ENCODE data around the gene ZSCAN1. TPM values are rescaled to one million over a fixed set of nuclear protein-coding genes. Genes with fewer than 3 reads are reported as not detected.
A peak's percentile ranks its signal among the peaks of the same experiment; 100 is the strongest.

Gene ZSCAN1, protein sequence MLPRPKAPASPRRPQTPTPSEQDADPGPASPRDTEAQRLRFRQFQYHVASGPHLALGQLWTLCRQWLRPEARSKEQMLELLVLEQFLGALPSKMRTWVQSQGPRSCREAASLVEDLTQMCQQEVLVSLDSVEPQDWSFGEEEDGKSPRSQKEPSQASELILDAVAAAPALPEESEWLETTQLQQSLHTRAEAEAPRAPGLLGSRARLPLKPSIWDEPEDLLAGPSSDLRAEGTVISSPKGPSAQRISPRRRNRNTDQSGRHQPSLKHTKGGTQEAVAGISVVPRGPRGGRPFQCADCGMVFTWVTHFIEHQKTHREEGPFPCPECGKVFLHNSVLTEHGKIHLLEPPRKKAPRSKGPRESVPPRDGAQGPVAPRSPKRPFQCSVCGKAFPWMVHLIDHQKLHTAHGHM
- total RNA-seq: 1 to 10 TPM in 1 of 4 donors, not detected in 3; 1.5 TPM

- H3K27ac ChIP-seq: peak within 1 kb of the TSS in 1 of 4 donors; percentile 67
- H3K27me3 ChIP-seq: peaks cover 0 to 20% of the 10 kb centered on the region in 2 donors
- WGBS, 2 donors: 2 to 6% methylated on average over 23 to 38 of the region's 101 CpGs
- peak within 1 kb of the TSS in 1 of 4 donors; percentile 51 for H3K4me3 ChIP-seq
- TF ChIP-seq EP300 (IDR thresholded peaks at IDR 0.05): no peak
- TF ChIP-seq POLR2A (IDR thresholded peaks at IDR 0.05): no peak
- TF ChIP-seq, protein P1, sequence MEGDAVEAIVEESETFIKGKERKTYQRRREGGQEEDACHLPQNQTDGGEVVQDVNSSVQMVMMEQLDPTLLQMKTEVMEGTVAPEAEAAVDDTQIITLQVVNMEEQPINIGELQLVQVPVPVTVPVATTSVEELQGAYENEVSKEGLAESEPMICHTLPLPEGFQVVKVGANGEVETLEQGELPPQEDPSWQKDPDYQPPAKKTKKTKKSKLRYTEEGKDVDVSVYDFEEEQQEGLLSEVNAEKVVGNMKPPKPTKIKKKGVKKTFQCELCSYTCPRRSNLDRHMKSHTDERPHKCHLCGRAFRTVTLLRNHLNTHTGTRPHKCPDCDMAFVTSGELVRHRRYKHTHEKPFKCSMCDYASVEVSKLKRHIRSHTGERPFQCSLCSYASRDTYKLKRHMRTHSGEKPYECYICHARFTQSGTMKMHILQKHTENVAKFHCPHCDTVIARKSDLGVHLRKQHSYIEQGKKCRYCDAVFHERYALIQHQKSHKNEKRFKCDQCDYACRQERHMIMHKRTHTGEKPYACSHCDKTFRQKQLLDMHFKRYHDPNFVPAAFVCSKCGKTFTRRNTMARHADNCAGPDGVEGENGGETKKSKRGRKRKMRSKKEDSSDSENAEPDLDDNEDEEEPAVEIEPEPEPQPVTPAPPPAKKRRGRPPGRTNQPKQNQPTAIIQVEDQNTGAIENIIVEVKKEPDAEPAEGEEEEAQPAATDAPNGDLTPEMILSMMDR (IDR thresholded peaks at IDR 0.05): no peak
- DNase-seq (ENCODE audit: low spot score in 2 of 2): peak; percentile 19 to 38
- peaks cover 0 to 91% (median 4%) of the 10 kb centered on the region in 4 donors for H3K9me3 ChIP-seq
- no peaks in the 10 kb centered on the region for H3K4me1 ChIP-seq
- H3K36me3 ChIP-seq: peaks cover 0 to 9% (median 0%) of the 10 kb centered on the region in 3 donors
Observed at GRCh38 chr19:58033741-58034476, at the start of gene ZSCAN1. Gene ZSCAN1, plus strand, starts transcription at chr19:58034025. Its CDS starts 3,812 bp downstream, at chr19:58037837.

- peaks cover 0 to 95% (median 46%) of the 10 kb centered on the region in 4 donors for H3K9me3 ChIP-seq
- peaks cover 11 to 98% (median 35%) of the 10 kb centered on the region in 3 donors for H3K36me3 ChIP-seq
- no peaks in the 10 kb centered on the region for H3K27me3 ChIP-seq
- H3K27ac ChIP-seq: no peak overlapping the region
- no peak overlapping the region for H3K4me3 ChIP-seq
- no peaks in the 10 kb centered on the region for H3K4me1 ChIP-seq
- no peak for DNase-seq (ENCODE audit: low spot score in 2 of 2)
- TF ChIP-seq EP300 (IDR thresholded peaks at IDR 0.05) (no peak), POLR2A (IDR thresholded peaks at IDR 0.05) (no peak)
- TF ChIP-seq, protein P1 (IDR thresholded peaks at IDR 0.05): no peak
- 0 to 100% methylated on average over 1 of the region's 1 CpG for WGBS, 2 donors
Observed at GRCh38 chr19:57992841-57993240, 41.0 kb upstream of the ZSCAN1 start.

GRCh38 chr19:58000677-58001076, 33.1 kb upstream of the ZSCAN1 start:
- H3K36me3 ChIP-seq: peaks cover 0 to 75% (median 30%) of the 10 kb centered on the region in 3 donors

GRCh38 chr19:58001895-58002369, 31.9 kb upstream of the ZSCAN1 start:
- H3K27ac ChIP-seq: peak overlapping the region; percentile 72 to 96 (median 92)
- no peak for TF ChIP-seq EP300 (IDR thresholded peaks at IDR 0.05)
- no peak for TF ChIP-seq POLR2A (IDR thresholded peaks at IDR 0.05)
- H3K36me3 ChIP-seq: peaks cover 0 to 75% (median 38%) of the 10 kb centered on the region in 3 donors
- peaks cover 0 to 30% (median 9%) of the 10 kb centered on the region in 4 donors for H3K4me1 ChIP-seq
- H3K27me3 ChIP-seq: no peaks in the 10 kb centered on the region
- no peak for DNase-seq (ENCODE audit: low spot score in 2 of 2)
- WGBS, 2 donors: 2 to 3% methylated on average over 23 of the region's 23 CpGs
- peak overlapping the region; percentile 78 to 97 (median 85) for H3K4me3 ChIP-seq
- peaks cover 0 to 77% (median 12%) of the 10 kb centered on the region in 4 donors for H3K9me3 ChIP-seq

More at GRCh38 chr19:58000677-58001076, 33.1 kb upstream of the ZSCAN1 start:
- WGBS, 2 donors: 96 to 98% methylated on average over 4 of the region's 4 CpGs
- no peak overlapping the region for H3K27ac ChIP-seq
- no peak overlapping the region for H3K4me3 ChIP-seq
- no peak for DNase-seq (ENCODE audit: low spot score in 2 of 2)
- H3K27me3 ChIP-seq: no peaks in the 10 kb centered on the region
- peaks cover 0 to 77% (median 13%) of the 10 kb centered on the region in 4 donors for H3K9me3 ChIP-seq
- no peak for TF ChIP-seq EP300 (IDR thresholded peaks at IDR 0.05)
- H3K4me1 ChIP-seq: peaks cover 0 to 30% (median 9%) of the 10 kb centered on the region in 4 donors

DNA sequence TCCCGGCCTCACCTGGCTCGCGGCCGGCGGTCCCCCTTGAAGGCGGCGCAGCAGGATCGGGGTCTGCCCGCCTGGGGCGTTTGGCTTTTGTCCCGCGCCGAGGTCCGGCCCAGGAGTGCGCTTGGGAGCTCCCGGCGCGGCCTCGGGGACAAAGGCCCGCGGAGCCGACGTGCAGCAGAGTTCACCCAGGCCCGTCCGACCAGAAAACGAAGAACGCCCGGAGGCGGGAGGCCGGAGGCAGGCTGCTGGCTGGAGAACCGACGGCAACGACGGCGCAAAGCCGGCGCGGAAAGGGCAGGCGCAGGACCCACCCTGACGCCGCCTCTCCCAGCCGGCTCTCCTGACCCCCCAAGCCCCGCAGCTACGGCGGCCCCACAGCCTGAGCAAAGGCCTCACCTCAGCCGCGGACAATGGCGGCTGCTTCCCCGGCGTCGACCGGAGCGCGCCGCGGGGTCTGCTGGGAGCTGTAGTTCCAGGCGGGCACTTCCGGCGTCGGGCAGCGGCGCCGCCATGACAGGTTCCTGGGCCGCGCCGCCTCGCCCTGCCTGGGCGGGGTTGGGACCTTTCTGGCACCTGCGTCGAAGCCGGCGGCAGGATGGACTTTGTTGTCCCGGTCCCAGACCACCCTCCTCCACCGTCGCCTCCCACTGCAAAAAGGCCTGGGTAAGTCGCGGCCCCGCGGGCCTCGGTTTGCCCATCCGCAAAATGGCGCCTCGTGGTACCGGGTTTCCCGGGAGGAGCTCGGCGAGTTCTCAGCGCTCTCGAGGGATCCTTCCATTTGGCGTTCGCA, 31.2 kb upstream of the ZSCAN1 start, which contains the start of gene ZNF606:
TSS of gene ZNF606 (minus strand) at position 437 of the 790 bp plus-strand sequence. CDS start 1,501 bp downstream, outside the sequence.
- peak; percentile 64 to 66 for DNase-seq (ENCODE audit: low spot score in 2 of 2)
- TF ChIP-seq POLR2A (IDR thresholded peaks at IDR 0.05) (peak; percentile 18 to 78), EP300 (IDR thresholded peaks at IDR 0.05) (peak; percentile 55 to 95)
- TF ChIP-seq, protein P1 (IDR thresholded peaks at IDR 0.05): peak in 1 of 5 experiments; percentile 23
- Histone ChIP-seq H3K4me3 (peak within 1 kb of the TSS; percentile 78 to 97 (median 85)), H3K9me3 (peaks cover 0 to 77% (median 13%) of the 10 kb centered on the region in 4 donors), H3K27me3 (no peaks in the 10 kb centered on the region), H3K4me1 (peaks cover 0 to 30% (median 9%) of the 10 kb centered on the region in 4 donors), H3K36me3 (peaks cover 0 to 75% (median 38%) of the 10 kb centered on the region in 3 donors), H3K27ac (peak within 1 kb of the TSS; percentile 72 to 96 (median 92))
- 1% methylated on average over 45 to 59 of the region's 91 CpGs for WGBS, 2 donors

All from tibial nerve (tissue), 4 donors.